ENCODE results near the gene ANGEL1.

ANGEL1 gene
- 5.2 to 73.6 (median 33.1) reads per million in 17 experiments for total RNA-seq

- DNase-seq, result peak; percentile 96 to 99 (median 97)
Measured at GRCh38 chr14:76812422-76813383, at the start of gene ANGEL1. ANGEL1 (minus strand) TSS chr14:76812882; CDS start chr14:76812827, 55 bp downstream.

- DNase-seq, result no peak
Measured at GRCh38 chr14:76861574-76862255, 49.0 kb upstream of the ANGEL1 start.

GRCh38 chr14:76856769-76857168 lies 44.1 kb upstream of the ANGEL1 start:
- no peak for DNase-seq

- DNase-seq, result no peak
Measured at GRCh38 chr14:76855066-76855465, 42.4 kb upstream of the ANGEL1 start.

- DNase-seq, result no peak
Measured at GRCh38 chr14:76848879-76849278, 36.2 kb upstream of the ANGEL1 start.

GRCh38 chr14:76846331-76847047 lies 33.8 kb upstream of the ANGEL1 start:
- DNase-seq, result peak; percentile 46 to 87 (median 72)

- peak; percentile 78 to 91 (median 86) for DNase-seq
Measured at GRCh38 chr14:76844223-76844622, 31.5 kb upstream of the ANGEL1 start.

GRCh38 chr14:76842414-76842813 lies 29.7 kb upstream of the ANGEL1 start:
- DNase-seq, result no peak

GRCh38 chr14:76837524-76837923 lies 24.8 kb upstream of the ANGEL1 start:
- no peak for DNase-seq

- peak; percentile 73 to 87 (median 84) for DNase-seq
Measured at GRCh38 chr14:76836029-76836630, 23.4 kb upstream of the ANGEL1 start.

- DNase-seq, result no peak
Measured at GRCh38 chr14:76834241-76834661, 21.6 kb upstream of the ANGEL1 start.

GRCh38 chr14:76833011-76833410 lies 20.3 kb upstream of the ANGEL1 start:
- DNase-seq, result peak; percentile 39 to 72 (median 56)

GRCh38 chr14:76832503-76832988 lies 19.9 kb upstream of the ANGEL1 start:
- DNase-seq, result peak; percentile 81 to 97 (median 90)

GRCh38 chr14:76830556-76830955 lies 17.9 kb upstream of the ANGEL1 start:
- peak in 3 of 4 experiments; percentile 35 to 63 (median 47) for DNase-seq

GRCh38 chr14:76829650-76830421 lies 17.2 kb upstream of the ANGEL1 start:
- peak in 3 of 4 experiments; percentile 25 to 50 (median 45) for DNase-seq

GRCh38 chr14:76829013-76829365 lies 16.3 kb upstream of the ANGEL1 start:
- DNase-seq, result peak; percentile 90 to 96 (median 94)

GRCh38 chr14:76828339-76829012 lies 15.8 kb upstream of the ANGEL1 start:
- DNase-seq, result peak; percentile 63 to 74 (median 72)

GRCh38 chr14:76827696-76828296 lies 15.1 kb upstream of the ANGEL1 start:
- DNase-seq, result no peak

GRCh38 chr14:76826122-76826521 lies 13.4 kb upstream of the ANGEL1 start, which contains the start of gene LRRC74A:
LRRC74A (plus strand) TSS chr14:76826408; CDS start chr14:76826698, 290 bp downstream.
- DNase-seq, result peak; percentile 28 to 52 (median 40)

- DNase-seq, result no peak
Measured at GRCh38 chr14:76820700-76821099, 8.0 kb upstream of the ANGEL1 start.

Data from suppressor macrophage (primary cell).